Left cardiac atrium (tissue), 4 donors: ENCODE data around the gene PRR35. TPM values are rescaled to one million over a fixed set of nuclear protein-coding genes. Genes with fewer than 3 reads are reported as not detected.

Experiments
- ATAC-seq, 2 donors: fragments of 200-7000 bp; cut with Tn5 transposase; one replicate each; pipeline ENCODE4 v1.9.1; 2020; ENCODE audit warnings: mild to moderate bottlenecking in 2 of 2, moderate library complexity in 2 of 2
- DNase-seq: peaks from one replicate; pipeline ENCODE4 v3.0.0-alpha.2; 2020
- intact Hi-C, 2 donors: fragments of 100-400 bp; cut with DNase I; formaldehyde crosslinking; loops; one replicate each; pipeline versions ENCODE4 v1.14.1 to v1.15.1; 2022 to 2023
- total RNA-seq, 2 donors: library from RNA; stranded (reverse); fragmentation: NEBNext Ultra II Directional; extraction: Animal tissue kit (Norgen Biotek cat#: 25700); gene quantifications; one replicate each; pipeline ENCODE4 v1.2.1, GENCODE V29; 2021
- donor health status: DM: no; HTN: yes; CAD: no.
- donor health status: DM: no; HTN: yes; CAD: no; lungs with severe emphysema.
- donor health status: DM: yes; HTN: yes; CAD: no.
- donor health status: Dilated cardiomyopathy.

The PRR35 gene
- total RNA-seq, 2 donors from 2014 or later: not detected

- ATAC-seq (peak; percentile 35 to 38), DNase-seq (peak; percentile 75)
- intact Hi-C loops: loop anchor here in 1 of 2 donors (5.0 kb wide), 1 partner anchor 99 kb away; the partner anchor contains the start of gene RAB11FIP3
Observed at GRCh38 chr16:526181-527014, 33.8 kb upstream of the PRR35 start.

- ATAC-seq (peak; percentile 89 to 90), DNase-seq (peak; percentile 91)
- intact Hi-C loops: loop anchor here in 1 of 2 donors (5.0 kb wide), 1 partner anchor 100 kb away; the partner anchor contains the start of gene RAB11FIP3
Observed at GRCh38 chr16:527015-527903, 32.9 kb upstream of the PRR35 start, which contains the start of gene CAPN15. Gene CAPN15 (plus strand): TSS chr16:527712. CDS start chr16:546839, 19,127 bp downstream.

DNA sequence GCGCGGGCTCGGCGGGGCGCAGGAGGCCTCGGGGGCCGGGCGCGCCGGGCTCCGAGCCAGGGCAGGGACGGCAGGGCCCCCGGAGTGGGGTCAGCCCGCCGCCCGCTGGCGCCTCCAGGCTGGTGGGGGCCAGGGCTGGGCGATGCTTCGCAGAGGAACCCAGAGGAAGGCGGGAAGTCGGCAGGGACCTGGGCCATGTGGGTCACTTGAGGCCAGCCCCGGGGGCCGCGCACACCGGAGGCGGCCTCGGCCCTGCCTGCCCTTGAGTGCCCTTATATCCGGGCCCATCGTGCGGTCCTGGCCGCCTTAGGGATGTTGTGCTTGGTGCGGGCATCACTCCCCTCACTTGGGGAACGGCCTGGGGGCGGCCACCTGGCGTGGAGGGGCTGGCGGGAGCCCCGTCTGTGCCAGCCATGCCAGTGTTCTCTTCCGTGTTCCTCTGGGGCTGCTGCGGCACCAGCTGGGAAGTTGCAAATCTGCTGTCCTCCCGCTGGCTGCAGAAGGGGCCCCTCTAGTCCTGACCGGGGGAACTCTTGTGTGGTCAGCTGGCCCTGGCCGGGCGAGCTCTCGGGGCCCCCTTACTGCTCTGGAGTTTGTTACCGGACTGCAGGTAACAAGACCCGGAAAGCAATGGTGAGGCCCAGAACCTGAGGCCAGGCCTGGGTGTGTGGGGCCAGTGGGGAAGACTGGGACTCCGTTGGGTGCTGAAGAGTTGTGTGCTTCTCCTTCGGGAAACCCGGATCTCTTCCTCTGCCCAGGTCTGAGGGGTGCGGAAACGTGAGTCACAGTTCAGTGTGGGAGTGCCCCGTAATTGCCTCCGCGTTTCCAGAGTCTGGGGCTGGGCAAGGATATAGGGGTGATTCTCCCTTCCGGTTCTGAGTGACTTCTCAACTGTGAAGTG, 31.8 kb upstream of the PRR35 start:
- ATAC-seq (peak; percentile 3 to 13), DNase-seq (peak; percentile 66)
- intact Hi-C loops: loop anchor here in 1 of 2 donors (5.0 kb wide), 1 partner anchor 101 kb away; the partner anchor contains the start of gene RAB11FIP3

DNA sequence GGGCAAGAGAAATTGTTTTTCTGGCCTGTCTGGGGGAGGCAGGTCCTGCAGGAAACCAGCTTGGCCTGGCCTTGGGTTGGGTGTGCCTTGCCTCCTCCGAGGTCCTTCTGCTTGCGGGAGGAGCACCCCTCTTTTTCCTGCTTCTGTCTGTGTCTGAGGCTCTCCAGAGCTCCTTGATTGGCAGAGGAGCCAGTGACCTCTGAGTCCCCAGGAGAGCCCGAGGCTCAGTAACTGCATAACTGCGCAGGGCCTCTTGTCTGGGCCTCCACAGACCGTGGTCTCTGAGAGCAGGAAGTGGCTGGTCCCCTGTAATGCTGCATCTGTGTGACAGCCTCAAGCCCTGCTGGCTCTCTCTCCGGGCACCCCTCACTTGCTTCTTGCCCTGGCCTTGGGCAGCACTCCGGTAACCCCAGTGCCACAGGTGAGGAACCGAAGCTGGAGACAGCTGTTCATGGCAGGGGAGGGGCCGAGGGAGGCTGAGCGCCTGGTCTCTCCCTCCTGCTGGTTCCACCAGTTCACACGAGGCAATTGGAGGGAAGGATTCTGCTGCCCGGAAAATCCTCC, 31.1 kb upstream of the PRR35 start:
- ATAC-seq (no peak), DNase-seq (no peak)
- intact Hi-C loops: loop anchor here in 1 of 2 donors (5.0 kb wide), 1 partner anchor 102 kb away; the partner anchor contains the start of gene RAB11FIP3

DNA sequence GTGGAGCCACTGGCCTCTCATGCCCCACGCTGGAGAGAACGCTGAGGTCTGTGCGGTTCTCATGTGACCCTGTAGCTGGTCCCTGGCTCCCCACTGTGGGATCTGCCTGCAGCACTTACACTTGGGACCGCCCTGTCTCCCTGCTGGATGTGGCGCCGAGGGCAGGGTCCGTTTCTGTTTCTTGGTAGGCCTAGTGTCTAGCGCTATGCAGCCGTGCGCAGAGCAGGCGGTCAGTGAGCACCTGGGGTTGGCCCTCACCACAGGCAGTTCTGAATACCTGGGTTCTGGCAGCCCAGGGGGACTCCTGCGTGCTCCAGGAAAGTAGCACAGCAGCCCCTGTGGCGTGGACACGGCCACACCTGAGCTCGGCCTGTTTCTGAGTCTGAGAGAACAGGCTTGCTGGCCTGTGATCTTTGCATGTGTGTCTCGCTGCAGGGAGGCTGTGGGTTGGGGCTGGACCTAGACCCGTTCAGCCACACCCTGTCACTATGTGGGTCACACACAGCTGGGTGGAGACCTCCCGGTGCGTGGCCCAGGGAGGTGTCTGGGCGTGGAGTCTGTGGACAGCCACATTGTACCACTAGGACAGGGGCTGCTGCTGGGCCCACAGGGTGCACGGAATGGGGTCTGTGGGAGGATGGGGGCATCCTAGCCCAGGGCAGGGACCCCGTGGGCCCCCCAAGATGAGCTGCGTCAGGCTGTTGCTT, 29.9 kb upstream of the PRR35 start:
- intact Hi-C loops: no loop called here
- ATAC-seq: no peak
- no peak for DNase-seq

- DNase-seq (no peak), ATAC-seq (no peak)
- intact Hi-C loops: no loop called here
Observed at GRCh38 chr16:531494-532125, 28.6 kb upstream of the PRR35 start.

GRCh38 chr16:533391-534123, 26.6 kb upstream of the PRR35 start:
- ATAC-seq (no peak), DNase-seq (no peak)
- intact Hi-C loops: no loop called here

GRCh38 chr16:534135-534534, 26.1 kb upstream of the PRR35 start:
- intact Hi-C loops: no loop called here
- DNase-seq: no peak
- no peak for ATAC-seq

- DNase-seq (no peak), ATAC-seq (no peak)
- intact Hi-C loops: no loop called here
Observed at GRCh38 chr16:534856-535445, 25.2 kb upstream of the PRR35 start.

- DNase-seq: peak; percentile 64
- intact Hi-C loops: no loop called here
- peak in 1 of 2 donors; percentile 16 for ATAC-seq
Observed at GRCh38 chr16:535446-536405, 24.5 kb upstream of the PRR35 start.

- intact Hi-C loops: no loop called here
Observed at GRCh38 chr16:536746-537145, 23.4 kb upstream of the PRR35 start.

DNA sequence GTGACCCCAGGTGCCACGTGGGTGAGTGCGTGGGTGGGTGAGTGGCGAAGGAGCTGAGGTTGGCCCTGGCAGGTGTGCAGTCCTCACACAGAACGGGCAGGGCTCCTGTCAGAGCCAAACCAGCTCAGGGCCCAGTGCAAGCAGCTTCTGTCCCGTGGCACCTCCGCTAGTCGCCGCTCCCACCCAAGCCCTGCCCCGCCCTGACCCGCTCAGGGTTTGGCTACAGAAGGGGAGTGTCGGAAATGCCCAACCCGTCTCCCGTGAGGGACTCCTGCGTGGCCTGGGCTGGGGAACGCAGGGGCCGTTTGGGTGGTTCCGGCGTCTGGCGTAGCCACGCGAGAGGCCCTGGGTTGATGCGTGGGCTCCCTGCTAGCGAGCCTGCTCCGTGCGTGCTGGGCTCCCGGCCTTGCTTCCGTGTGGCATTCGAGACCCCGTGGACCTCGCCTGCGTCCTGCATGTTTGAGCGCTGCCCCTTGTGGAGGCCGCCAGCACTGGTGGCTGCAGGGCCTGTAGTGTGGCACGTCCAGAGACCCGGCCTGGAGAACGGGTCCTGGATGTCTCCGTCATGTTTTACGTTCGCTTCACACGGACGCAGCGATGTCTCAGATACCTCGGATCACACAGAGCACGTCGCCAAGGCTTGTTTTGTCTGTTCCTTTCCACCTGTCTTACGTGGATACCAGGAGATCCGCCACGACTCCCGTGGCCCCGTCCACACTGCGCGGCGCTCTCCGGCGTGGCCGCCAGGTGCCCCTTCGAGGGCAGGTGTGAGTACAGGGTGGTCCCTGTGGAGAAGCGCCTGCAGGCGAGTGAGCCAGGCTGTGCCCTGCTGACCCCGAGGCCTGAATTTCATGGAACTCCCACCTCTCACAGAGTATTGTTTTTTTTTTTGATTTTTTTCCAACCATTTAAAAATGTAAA, 22.5 kb upstream of the PRR35 start:
- intact Hi-C loops: no loop called here
- no peak for DNase-seq
- ATAC-seq: no peak

More at GRCh38 chr16:536746-537145, 23.4 kb upstream of the PRR35 start:
- DNase-seq (no peak), ATAC-seq (no peak)

DNA sequence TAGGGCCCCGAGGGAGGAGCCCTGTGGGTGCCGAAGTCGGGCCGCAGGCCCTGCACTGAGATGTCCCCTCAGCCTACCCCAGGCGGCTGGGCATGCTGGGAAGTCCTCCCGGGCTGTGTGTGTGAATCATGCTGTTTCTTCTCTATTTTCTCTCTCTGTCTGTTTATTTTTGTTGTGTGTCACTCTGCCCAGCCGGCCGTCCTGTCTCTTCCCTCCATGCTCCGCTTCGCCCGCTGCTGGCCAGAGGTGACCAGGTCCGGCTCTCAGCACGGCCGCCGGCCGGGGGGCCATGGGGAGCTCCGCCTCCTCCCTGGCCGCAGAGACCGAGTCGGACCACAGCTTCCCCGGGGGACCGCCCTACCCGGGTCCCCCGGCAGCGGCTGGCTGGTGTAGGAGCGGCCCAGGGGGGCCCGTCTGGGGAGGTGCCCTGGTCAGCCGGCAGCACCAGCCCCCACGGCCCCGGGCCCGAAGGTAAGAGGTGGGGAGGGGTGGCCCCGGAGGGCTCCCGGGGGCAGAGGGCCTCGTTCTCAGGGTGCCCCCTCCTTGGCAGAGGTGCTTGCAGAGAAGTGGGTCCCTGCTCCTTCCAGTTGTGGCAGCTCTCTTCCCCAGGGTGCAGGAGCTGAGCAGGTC, 20.2 kb upstream of the PRR35 start:
- DNase-seq (no peak), ATAC-seq (no peak)
- intact Hi-C loops: no loop called here
